ENCODE measurements around the gene ZNF79. TPM values are rescaled to one million over a fixed set of nuclear protein-coding genes. Genes with fewer than 3 reads are reported as not detected.
"Not testable (repeated sequence)": the region's sequence is repeated elsewhere in the genome, so short reads cannot be mapped to it uniquely, and the experiment has no call there.

ZNF79 gene
- total RNA-seq, 2 donors from 2014 or later = 7.3 to 12.2 TPM

GRCh38 chr9:127463911-127464310, 39.7 kb downstream of the ZNF79 start:
- Histone ChIP-seq H3K36me3 (peaks cover 67% of the 10 kb centered on the region), H3K27me3 (replicated peaks; ENCODE audit: insufficient read depth) (no peaks in the 10 kb centered on the region), H3K27ac (no peak overlapping the region), H3K9me3 (no peaks in the 10 kb centered on the region), H3K4me3 (no peak overlapping the region), H3K4me1 (ENCODE audit: control insufficient read depth in 1 of 2, low read depth in 2 of 2) (peaks cover 0 to 3% of the 10 kb centered on the region in 2 donors)
- no peak for TF ChIP-seq CTCF (IDR thresholded peaks at IDR 0.05)
- ATAC-seq (ENCODE audit: insufficient number of reproducible peaks, low FRiP score, low read depth) (no peak), DNase-seq (ENCODE audit: low spot score) (no peak)

DNA sequence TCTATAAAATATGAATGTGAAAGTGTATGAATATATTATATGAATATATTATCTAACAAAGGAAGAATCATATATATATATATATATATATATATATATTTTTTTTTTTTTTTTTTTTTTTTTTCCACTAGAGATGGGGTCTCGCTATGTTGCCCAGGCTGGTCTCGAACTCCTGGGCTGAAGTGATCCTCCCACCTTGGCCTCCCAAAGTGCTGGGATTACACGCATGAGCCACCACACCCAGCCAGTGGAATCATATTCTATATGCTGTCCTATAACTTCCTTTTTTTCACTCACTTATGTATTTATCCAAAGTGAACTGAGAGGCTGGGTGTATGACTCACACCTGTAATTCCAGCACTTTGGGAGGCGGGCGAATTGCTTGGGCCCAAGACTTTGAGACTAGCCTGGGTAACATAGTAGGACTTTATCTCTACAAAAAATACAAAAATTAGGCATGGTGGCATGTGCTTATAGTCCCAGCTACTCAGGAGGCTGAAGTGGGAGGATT, 42.3 kb downstream of the ZNF79 start:
- not testable (repeated sequence) for H3K27ac ChIP-seq; H3K9me3 ChIP-seq; DNase-seq (ENCODE audit: low spot score); ATAC-seq (ENCODE audit: insufficient number of reproducible peaks, low FRiP score, low read depth); H3K4me3 ChIP-seq; H3K4me1 ChIP-seq (ENCODE audit: control insufficient read depth in 1 of 2, low read depth in 2 of 2); H3K27me3 ChIP-seq (replicated peaks; ENCODE audit: insufficient read depth)
- H3K36me3 ChIP-seq = peaks cover 52% of the 10 kb centered on the region

DNA sequence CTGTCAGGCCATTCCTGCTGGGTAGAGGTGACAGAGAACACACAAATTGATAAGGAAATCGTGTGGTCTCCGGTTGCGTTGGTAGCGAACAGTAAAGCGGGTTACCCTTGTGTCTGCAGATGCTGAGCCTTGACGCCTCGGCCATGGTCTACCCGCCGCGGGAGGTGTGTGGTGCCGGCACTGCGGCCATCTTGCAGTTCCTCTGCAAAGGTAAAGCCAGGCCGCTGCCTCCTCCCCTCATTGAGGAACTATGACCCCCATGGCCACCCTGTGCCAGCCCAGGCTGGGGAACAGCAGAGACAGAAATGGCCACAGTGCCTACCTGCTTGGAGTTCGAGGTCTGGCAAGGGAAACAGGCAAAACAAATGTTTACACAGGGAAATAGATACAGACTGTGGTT, 43.4 kb downstream of the ZNF79 start:
- no peak for DNase-seq (ENCODE audit: low spot score)
- Histone ChIP-seq H3K27me3 (replicated peaks; ENCODE audit: insufficient read depth) (no peaks in the 10 kb centered on the region), H3K9me3 (no peaks in the 10 kb centered on the region), H3K4me3 (no peak overlapping the region), H3K27ac (no peak overlapping the region), H3K36me3 (peaks cover 42% of the 10 kb centered on the region), H3K4me1 (ENCODE audit: control insufficient read depth in 1 of 2, low read depth in 2 of 2) (no peaks in the 10 kb centered on the region)
- TF ChIP-seq CTCF (IDR thresholded peaks at IDR 0.05) = no peak
- ATAC-seq (ENCODE audit: insufficient number of reproducible peaks, low FRiP score, low read depth) = no peak

GRCh38 chr9:127470662-127471061, 46.5 kb downstream of the ZNF79 start:
- no peak for ATAC-seq (ENCODE audit: insufficient number of reproducible peaks, low FRiP score, low read depth)

DNA sequence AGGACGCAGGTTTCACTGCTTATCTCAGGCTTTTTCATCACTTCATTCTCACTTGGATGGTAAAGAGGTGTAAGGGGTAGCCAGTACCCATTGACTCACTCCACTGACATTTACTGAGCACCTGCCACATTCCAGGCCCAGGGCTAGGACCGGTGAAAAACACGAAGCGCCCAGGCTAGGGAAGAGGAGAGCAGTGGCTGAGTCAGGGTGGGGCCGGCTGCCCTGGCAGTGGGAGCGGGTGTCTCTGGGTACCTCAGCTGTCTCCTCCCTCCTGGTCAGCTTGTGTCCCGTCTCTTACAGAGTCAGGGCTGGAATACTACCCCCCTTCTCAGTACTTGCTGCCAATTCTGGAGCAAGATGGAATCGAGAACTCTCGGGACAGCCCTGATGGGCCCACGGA, 49.3 kb downstream of the ZNF79 start:
- no peak overlapping the region for H3K4me3 ChIP-seq

More at GRCh38 chr9:127470662-127471061, 46.5 kb downstream of the ZNF79 start:
- Histone ChIP-seq H3K27ac (no peak overlapping the region), H3K9me3 (no peaks in the 10 kb centered on the region), H3K36me3 (peaks cover 27% of the 10 kb centered on the region), H3K4me1 (ENCODE audit: control insufficient read depth in 1 of 2, low read depth in 2 of 2) (no peaks in the 10 kb centered on the region), H3K27me3 (replicated peaks; ENCODE audit: insufficient read depth) (no peaks in the 10 kb centered on the region), H3K4me3 (no peak overlapping the region)
- DNase-seq (ENCODE audit: low spot score) = no peak
- no peak for TF ChIP-seq CTCF (IDR thresholded peaks at IDR 0.05)

More for the DNA sequence above, 49.3 kb downstream of the ZNF79 start:
- Histone ChIP-seq H3K9me3 (no peaks in the 10 kb centered on the region), H3K4me1 (ENCODE audit: control insufficient read depth in 1 of 2, low read depth in 2 of 2) (no peaks in the 10 kb centered on the region), H3K36me3 (peaks cover 20% of the 10 kb centered on the region), H3K27ac (no peak overlapping the region), H3K27me3 (replicated peaks; ENCODE audit: insufficient read depth) (no peaks in the 10 kb centered on the region)
- ATAC-seq (ENCODE audit: insufficient number of reproducible peaks, low FRiP score, low read depth) = no peak
- no peak for DNase-seq (ENCODE audit: low spot score)
- no peak for TF ChIP-seq CTCF (IDR thresholded peaks at IDR 0.05)
